Lower leg skin (tissue), 3 donors: ENCODE measurements around the gene PTGIS.

Source experiments
- POLR2A ChIP-seq, 2 donors: fragments of 450-650 bp; IDR thresholded peaks; one replicate each; pipeline ENCODE4 v1.6.1; 2016 to 2017; ENCODE audit warnings: antibody characterized with exemption in 2 of 2, mild to moderate bottlenecking in 1 of 2, moderate library complexity in 1 of 2
- TF ChIP-seq, protein P1 (sequence below), 3 donors: fragments of 450-650 bp; IDR thresholded peaks; one replicate each; pipeline ENCODE4 v1.5.1; 2016; ENCODE audit warnings: antibody characterized with exemption in 3 of 3, mild to moderate bottlenecking in 3 of 3, moderate library complexity in 2 of 3

DNA sequence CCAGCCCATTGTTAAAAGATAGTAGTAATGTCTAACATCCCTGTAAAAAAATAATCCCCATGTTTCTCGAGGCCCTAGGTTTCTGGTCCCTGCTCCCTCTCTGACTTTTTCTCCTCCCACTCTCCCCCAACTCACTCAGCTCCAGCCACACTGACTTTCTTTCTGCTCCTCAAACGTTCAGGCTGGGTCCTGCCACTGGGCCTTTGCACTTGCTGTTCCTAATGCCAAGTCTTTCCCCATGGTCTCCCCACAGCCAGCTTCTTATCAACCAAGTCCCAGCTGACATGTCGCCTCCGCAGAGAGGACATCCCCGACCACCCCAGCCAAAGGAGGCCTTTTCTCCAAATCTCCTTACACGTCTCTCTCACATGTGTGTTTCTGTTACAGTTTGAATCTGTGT lies 21.8 kb upstream of the PTGIS start:
- TF ChIP-seq, protein P1, sequence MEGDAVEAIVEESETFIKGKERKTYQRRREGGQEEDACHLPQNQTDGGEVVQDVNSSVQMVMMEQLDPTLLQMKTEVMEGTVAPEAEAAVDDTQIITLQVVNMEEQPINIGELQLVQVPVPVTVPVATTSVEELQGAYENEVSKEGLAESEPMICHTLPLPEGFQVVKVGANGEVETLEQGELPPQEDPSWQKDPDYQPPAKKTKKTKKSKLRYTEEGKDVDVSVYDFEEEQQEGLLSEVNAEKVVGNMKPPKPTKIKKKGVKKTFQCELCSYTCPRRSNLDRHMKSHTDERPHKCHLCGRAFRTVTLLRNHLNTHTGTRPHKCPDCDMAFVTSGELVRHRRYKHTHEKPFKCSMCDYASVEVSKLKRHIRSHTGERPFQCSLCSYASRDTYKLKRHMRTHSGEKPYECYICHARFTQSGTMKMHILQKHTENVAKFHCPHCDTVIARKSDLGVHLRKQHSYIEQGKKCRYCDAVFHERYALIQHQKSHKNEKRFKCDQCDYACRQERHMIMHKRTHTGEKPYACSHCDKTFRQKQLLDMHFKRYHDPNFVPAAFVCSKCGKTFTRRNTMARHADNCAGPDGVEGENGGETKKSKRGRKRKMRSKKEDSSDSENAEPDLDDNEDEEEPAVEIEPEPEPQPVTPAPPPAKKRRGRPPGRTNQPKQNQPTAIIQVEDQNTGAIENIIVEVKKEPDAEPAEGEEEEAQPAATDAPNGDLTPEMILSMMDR (IDR thresholded peaks at IDR 0.05), result no peak
- TF ChIP-seq POLR2A (IDR thresholded peaks at IDR 0.05), result no peak
